DND-41 (cell line): ENCODE measurements around the gene TBL1X.

Experiments
- EZH2 ChIP-seq: IDR thresholded peaks from 3 replicates; pipeline ENCODE4 v1.6.1; 2012; ENCODE audit warnings: borderline replicate concordance, low read depth, mild to moderate bottlenecking, moderate library complexity, low read length, inconsistent platforms; ENCODE audit not compliant: severe bottlenecking
- TF ChIP-seq, protein P1 (sequence below): IDR thresholded peaks from 2 replicates; pipeline ENCODE4 v1.5.1; 2012; ENCODE audit warnings: borderline replicate concordance, low read length, moderate library complexity, mild to moderate bottlenecking; ENCODE audit not compliant: poor library complexity, severe bottlenecking; ENCODE audit errors: extremely low read depth

DNA sequence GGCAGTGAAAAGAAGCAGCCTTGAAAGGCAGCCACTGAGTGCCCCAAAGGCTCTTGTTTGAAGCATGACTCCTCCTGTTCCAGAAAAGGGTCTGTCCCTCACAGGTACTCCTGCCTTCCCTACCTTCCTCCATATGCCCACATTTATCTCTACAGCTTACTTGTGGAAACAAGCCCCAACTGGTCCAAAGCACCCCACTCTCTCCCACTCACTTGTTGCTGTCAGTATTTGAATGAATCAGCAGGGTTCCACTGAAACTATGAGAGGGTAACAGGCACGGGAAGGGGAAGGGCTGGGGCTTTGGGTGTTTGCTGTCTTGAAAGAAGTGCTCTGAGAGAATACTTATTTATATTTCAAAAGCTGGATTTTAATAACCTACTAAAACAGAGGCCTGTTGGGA, 265.9 kb downstream of the TBL1X start:
- TF ChIP-seq, protein P1, sequence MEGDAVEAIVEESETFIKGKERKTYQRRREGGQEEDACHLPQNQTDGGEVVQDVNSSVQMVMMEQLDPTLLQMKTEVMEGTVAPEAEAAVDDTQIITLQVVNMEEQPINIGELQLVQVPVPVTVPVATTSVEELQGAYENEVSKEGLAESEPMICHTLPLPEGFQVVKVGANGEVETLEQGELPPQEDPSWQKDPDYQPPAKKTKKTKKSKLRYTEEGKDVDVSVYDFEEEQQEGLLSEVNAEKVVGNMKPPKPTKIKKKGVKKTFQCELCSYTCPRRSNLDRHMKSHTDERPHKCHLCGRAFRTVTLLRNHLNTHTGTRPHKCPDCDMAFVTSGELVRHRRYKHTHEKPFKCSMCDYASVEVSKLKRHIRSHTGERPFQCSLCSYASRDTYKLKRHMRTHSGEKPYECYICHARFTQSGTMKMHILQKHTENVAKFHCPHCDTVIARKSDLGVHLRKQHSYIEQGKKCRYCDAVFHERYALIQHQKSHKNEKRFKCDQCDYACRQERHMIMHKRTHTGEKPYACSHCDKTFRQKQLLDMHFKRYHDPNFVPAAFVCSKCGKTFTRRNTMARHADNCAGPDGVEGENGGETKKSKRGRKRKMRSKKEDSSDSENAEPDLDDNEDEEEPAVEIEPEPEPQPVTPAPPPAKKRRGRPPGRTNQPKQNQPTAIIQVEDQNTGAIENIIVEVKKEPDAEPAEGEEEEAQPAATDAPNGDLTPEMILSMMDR: no peak
- TF ChIP-seq EZH2: no peak
